AG09309 (cell line): ENCODE measurements around the gene CNTNAP2.

Experiments used
- DNase-seq: peaks from one replicate; pipeline ENCODE4 v3.0.0-alpha.2; 2010; ENCODE audit warnings: low read depth
- H3K4me3 ChIP-seq: 2 replicates; pipeline ENCODE4 v1.5.1; 2011; ENCODE audit warnings: mild to moderate bottlenecking, low read depth, low read length, moderate library complexity; ENCODE audit not compliant: control insufficient read depth
- CTCF ChIP-seq: IDR thresholded peaks from 2 replicates; pipeline ENCODE4 v1.5.1; 2011; ENCODE audit warnings: mild to moderate bottlenecking, low read depth, low read length, inconsistent platforms; ENCODE audit not compliant: insufficient read depth, control insufficient read depth; ENCODE audit errors: missing control alignments

The CNTNAP2 gene

GRCh38 chr7:148261996-148262688, 2145.5 kb downstream of the CNTNAP2 start:
- H3K4me3 ChIP-seq, result no peak overlapping the region
- DNase-seq, result no peak
- TF ChIP-seq CTCF, result no peak

GRCh38 chr7:148262721-148263229, 2146.2 kb downstream of the CNTNAP2 start:
- peak; percentile 91 for TF ChIP-seq CTCF
- H3K4me3 ChIP-seq, result peak overlapping the region; percentile 33
- no peak for DNase-seq

DNA sequence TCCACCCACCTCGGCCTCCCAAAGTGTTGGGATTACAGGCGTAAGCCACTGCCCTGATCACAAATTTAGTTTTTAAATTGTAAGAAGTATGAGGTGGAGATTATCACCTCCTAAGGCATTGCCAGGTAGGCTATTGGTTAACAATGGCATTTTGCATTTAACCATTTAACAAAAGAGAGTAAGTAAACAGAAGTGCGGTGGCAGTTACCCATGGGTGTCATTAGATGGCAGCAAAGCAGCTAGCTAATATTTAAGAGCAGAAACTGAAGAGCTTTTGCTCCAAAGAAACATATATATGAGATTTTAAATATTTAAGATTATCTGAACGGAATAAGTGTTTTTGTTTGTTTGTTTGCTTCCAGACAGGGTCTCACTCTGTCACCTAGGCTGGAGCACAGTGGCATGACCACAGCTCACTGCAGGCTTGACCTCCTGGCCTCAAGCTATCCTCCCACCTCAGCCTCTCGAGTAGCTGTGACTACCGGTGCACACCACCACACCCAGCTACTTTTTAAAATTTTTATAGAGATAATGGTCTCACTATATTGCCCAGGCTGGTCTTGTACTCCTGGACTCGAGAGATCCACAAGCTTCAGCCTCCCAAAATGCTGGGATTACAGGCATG, 2148.4 kb downstream of the CNTNAP2 start:
- no peak for DNase-seq
- H3K4me3 ChIP-seq, result no peak overlapping the region
- TF ChIP-seq CTCF, result peak; percentile 62

DNA sequence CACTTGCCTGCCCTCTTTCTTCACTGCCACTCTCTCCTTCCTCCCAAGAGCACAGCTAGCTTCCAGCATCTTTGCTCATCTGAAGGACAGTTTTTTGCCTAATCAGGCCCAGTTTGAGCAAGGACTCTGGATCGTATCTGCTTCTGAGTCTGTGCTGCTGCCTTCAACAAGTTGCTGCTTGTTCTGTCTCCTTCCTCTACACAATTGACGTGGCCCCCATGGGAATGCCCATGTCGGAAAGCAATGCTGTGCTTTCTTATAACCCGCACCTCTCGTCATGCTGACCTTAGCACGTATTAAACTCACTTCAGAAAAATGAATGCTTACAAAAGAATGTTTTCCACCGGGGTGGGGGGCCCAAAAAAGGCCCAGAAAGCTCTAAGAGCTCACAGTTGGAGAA, 2149.3 kb downstream of the CNTNAP2 start:
- no peak overlapping the region for H3K4me3 ChIP-seq
- no peak for DNase-seq
- no peak for TF ChIP-seq CTCF

- TF ChIP-seq CTCF, result no peak
- H3K4me3 ChIP-seq, result no peak overlapping the region
- no peak for DNase-seq
Measured at GRCh38 chr7:148266795-148267194, 2150.2 kb downstream of the CNTNAP2 start.

GRCh38 chr7:148270576-148270975, 2154.0 kb downstream of the CNTNAP2 start:
- TF ChIP-seq CTCF, result no peak
- no peak for DNase-seq
- H3K4me3 ChIP-seq, result no peak overlapping the region
